WERI-Rb-1 (cell line): Measurements from ENCODE around the gene NACC2.
A peak's percentile ranks its signal among the peaks of the same experiment; 100 is the strongest.

Experiments used
- DNase-seq: peaks from one replicate; pipeline ENCODE4 v3.0.0-alpha.2; 2020
- H3K27ac ChIP-seq: fragments of 250-450 bp; sonication (Bioruptor Pico); 2 replicates; pipeline ENCODE4 v1.5.1; 2020; ENCODE audit warnings: mild to moderate bottlenecking, moderate library complexity
- H3K27me3 ChIP-seq: fragments of 250-450 bp; sonication (Bioruptor Pico); 2 replicates; pipeline ENCODE4 v1.5.1; 2021; ENCODE audit warnings: mild to moderate bottlenecking, low read depth, moderate library complexity; ENCODE audit not compliant: insufficient read depth, severe bottlenecking
- H3K36me3 ChIP-seq: fragments of 250-450 bp; sonication (Bioruptor Pico); 2 replicates; pipeline ENCODE4 v1.5.1; 2020; ENCODE audit warnings: mild to moderate bottlenecking, moderate library complexity
- H3K4me3 ChIP-seq: 2 replicates; pipeline ENCODE4 v1.5.1; 2011; ENCODE audit warnings: low read depth, mild to moderate bottlenecking, control low read depth, low read length
- H3K9me3 ChIP-seq: fragments of 250-450 bp; sonication (Bioruptor Pico); 2 replicates; pipeline ENCODE4 v1.5.1; 2021; ENCODE audit warnings: mild to moderate bottlenecking, moderate library complexity; ENCODE audit not compliant: severe bottlenecking
- TF ChIP-seq, protein P1 (sequence below): IDR thresholded peaks from 2 replicates; pipeline ENCODE4 v1.5.1; 2011; ENCODE audit warnings: low read depth, mild to moderate bottlenecking, control low read depth, inconsistent platforms, low read length

The NACC2 gene

DNA sequence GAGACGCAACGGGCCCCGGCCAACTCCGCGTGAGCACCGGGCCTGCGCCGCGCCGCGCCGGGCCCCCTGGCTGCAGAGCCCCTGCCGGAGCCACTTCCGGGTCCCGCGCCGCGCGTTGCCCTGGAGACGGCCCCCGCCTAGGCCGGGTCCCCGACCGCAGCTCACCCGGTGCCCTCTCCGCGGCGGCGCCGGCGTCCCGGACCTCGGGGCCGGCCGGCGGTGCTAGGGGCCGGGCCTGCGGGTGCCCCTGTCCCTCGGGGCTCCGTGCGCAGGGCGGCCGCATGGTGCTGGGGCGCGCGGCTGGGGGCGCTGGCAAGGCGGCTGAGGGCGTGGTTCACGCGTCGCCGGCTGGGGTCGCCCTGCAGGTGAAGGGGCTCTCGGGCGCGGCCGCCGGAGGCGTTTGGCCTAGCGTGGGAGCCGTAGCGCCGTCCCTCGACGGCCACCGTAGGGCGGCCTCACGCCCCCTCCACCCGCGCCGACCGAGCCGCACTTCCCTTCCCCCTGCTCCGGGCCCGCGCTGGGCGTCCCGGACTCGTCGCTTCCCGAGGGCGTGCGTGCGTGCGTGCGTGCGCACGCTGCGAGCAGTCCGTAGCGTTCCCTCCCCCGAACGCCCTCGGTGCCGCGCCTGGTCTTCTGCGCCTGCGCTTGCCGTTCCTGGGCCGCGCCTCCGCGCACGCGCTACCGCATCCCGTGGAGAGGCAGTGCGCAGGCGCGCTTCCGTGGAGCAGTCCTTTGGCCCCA is 23.4 kb upstream of the NACC2 start, which contains the start of gene TMEM250:
TMEM250 (minus strand) TSS at position 556 of the 741 bp plus-strand sequence. CDS start 1,975 bp downstream, outside the sequence.
- H3K27me3 ChIP-seq = no peaks in the 10 kb centered on the region
- DNase-seq = peak; percentile 96
- no peaks in the 10 kb centered on the region for H3K9me3 ChIP-seq
- peak within 1 kb of the TSS; percentile 94 for H3K27ac ChIP-seq
- H3K4me3 ChIP-seq = peak within 1 kb of the TSS; percentile 88
- peaks cover 23% of the 10 kb centered on the region for H3K36me3 ChIP-seq
- TF ChIP-seq, protein P1, sequence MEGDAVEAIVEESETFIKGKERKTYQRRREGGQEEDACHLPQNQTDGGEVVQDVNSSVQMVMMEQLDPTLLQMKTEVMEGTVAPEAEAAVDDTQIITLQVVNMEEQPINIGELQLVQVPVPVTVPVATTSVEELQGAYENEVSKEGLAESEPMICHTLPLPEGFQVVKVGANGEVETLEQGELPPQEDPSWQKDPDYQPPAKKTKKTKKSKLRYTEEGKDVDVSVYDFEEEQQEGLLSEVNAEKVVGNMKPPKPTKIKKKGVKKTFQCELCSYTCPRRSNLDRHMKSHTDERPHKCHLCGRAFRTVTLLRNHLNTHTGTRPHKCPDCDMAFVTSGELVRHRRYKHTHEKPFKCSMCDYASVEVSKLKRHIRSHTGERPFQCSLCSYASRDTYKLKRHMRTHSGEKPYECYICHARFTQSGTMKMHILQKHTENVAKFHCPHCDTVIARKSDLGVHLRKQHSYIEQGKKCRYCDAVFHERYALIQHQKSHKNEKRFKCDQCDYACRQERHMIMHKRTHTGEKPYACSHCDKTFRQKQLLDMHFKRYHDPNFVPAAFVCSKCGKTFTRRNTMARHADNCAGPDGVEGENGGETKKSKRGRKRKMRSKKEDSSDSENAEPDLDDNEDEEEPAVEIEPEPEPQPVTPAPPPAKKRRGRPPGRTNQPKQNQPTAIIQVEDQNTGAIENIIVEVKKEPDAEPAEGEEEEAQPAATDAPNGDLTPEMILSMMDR = peak; percentile 48

DNA sequence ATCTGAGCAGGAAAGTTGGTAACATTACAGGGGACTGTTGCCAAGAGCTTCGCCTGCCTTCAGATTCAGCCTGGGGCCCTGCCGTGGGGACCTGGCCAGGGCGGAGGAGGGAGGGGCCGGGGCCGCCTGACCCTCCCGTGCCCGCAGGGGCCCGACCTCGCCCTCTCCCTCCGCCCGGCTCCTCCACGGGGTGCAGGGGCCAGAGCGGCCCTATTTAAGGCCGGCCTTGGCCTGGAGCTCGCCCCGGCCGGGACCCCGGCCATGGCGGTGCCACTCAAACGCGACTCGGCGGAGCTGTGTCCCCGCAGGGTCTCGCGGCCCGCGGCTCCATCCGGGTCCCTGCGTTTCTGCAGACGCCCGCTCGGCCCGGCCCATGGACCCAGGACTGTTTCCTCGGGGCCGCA is 22.8 kb upstream of the NACC2 start:
- DNase-seq = no peak

DNA sequence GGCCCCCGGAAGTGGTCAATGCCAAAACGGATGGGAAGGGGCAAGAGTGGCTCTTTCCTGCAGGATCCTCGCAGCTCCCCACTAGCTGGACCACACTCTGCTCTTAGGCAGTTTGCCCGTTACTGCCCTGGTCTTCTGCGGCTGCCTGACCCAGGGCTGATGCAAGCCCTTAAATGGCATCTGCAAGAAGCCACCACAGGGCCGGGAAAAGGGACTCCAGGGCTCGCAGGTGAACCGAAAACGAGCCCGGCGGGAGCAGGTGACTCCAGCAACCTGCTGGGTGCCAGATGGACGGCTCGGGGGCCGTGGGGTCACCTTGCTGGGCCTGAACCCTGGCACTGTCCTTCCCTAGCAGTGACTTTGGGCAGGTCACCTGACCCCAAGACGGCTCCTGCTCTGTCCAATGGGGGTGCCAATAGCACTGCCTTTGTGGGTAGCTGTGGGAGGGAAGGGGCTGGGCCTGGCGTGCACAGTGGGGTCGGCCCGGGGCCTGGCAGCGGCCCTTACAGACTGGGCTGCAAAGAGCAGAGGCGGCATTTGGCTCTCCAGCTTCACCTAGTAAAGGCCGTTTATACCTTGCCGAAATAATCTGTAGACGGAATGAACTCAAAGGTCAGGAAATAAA is 22.3 kb upstream of the NACC2 start:
- peaks cover 23% of the 10 kb centered on the region for H3K36me3 ChIP-seq
- no peaks in the 10 kb centered on the region for H3K9me3 ChIP-seq
- H3K27ac ChIP-seq = peak overlapping the region; percentile 94
- H3K4me3 ChIP-seq = peak overlapping the region; percentile 88
- peak; percentile 45 for DNase-seq
- TF ChIP-seq, protein P1 = no peak
- H3K27me3 ChIP-seq = no peaks in the 10 kb centered on the region

More for the DNA sequence above, 22.8 kb upstream of the NACC2 start:
- Histone ChIP-seq H3K27ac (peak overlapping the region; percentile 94), H3K9me3 (no peaks in the 10 kb centered on the region), H3K27me3 (no peaks in the 10 kb centered on the region), H3K4me3 (peak overlapping the region; percentile 88), H3K36me3 (peaks cover 23% of the 10 kb centered on the region)
- TF ChIP-seq, protein P1 = no peak

DNA sequence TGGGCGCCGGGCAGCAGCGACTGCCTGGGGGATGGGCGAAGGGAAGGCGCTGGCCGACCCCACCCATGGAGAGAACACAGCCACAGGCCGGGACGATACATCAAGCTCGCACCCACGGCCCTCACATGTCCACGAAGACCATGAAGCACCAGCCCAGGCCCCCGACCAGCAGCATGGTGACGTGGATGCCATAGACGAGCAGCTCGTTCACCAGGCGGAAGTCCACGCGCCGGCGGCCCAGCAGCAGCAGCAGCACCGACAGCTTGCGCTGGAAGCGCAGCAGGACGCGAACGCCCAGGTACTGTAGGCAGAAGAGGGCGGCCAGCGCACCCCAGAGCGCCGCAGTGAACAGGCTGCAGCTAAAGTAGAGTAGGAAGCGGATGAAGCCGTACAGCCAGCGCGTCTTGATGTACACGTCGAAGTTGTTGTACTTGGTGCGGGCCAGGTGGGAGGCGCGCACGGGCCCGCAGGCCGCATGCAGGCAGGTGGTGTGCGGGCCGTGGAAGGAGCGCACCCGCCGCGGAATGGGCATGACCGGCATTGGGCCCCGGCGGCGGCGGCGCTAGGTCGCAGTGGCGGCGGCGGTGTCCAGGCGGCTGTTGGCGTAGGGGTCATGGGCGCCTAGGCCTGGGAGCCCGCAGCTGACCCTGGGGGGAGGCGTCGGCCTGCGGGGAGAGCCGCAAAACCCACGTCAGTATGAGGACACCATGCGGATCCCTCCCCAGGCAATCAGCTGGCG is 21.4 kb upstream of the NACC2 start:
- peaks cover 23% of the 10 kb centered on the region for H3K36me3 ChIP-seq
- TF ChIP-seq, protein P1 = no peak
- H3K9me3 ChIP-seq = no peaks in the 10 kb centered on the region
- no peaks in the 10 kb centered on the region for H3K27me3 ChIP-seq
- peak overlapping the region; percentile 94 for H3K27ac ChIP-seq
- DNase-seq = no peak
- H3K4me3 ChIP-seq = no peak overlapping the region

DNA sequence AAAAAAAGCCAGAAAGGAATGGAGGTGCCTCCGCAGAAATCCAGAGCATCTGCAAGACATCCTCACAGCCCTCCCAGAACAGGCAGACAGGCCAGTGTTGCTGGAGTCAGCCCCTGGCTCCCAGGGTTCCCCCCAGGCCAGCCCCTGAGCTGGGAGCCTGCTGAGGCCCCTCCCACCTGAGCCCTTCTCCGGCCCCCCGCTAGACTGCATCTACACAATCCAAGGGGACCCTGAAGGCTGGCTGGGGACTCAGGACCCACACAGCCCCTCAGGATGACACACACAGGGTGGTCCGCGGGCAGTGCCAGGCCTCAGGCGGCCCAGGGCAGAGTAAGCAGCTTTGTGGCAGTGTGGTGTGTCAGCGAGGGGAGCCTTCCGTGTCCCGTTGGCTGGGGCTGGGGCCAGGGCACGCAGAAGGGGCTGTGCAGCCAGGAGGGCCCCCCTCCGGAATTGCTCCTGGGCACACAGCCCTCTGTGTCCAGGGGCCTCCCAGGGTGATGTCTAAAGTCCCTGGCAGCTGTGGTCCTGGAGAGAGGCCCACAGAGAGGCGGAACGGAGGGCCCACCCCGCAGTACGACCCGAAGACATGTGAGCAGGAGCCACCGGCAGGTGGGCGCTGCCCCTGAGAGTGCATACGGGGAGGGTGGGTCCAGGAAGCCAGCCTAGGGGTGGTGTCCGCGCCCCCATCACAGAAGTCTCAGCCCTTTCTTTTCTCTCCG is 20.7 kb upstream of the NACC2 start:
- Histone ChIP-seq H3K9me3 (no peaks in the 10 kb centered on the region), H3K4me3 (no peak overlapping the region), H3K27ac (no peak overlapping the region), H3K27me3 (no peaks in the 10 kb centered on the region), H3K36me3 (peaks cover 23% of the 10 kb centered on the region)
- TF ChIP-seq, protein P1 = no peak
- DNase-seq = no peak
